ENCODE data around the gene TM9SF3. TPM values are rescaled to one million over a fixed set of nuclear protein-coding genes. Genes with fewer than 3 reads are reported as not detected.

TM9SF3 gene
- total RNA-seq, 2 donors from 2014 or later: 73.7 to 75.2 TPM

DNA sequence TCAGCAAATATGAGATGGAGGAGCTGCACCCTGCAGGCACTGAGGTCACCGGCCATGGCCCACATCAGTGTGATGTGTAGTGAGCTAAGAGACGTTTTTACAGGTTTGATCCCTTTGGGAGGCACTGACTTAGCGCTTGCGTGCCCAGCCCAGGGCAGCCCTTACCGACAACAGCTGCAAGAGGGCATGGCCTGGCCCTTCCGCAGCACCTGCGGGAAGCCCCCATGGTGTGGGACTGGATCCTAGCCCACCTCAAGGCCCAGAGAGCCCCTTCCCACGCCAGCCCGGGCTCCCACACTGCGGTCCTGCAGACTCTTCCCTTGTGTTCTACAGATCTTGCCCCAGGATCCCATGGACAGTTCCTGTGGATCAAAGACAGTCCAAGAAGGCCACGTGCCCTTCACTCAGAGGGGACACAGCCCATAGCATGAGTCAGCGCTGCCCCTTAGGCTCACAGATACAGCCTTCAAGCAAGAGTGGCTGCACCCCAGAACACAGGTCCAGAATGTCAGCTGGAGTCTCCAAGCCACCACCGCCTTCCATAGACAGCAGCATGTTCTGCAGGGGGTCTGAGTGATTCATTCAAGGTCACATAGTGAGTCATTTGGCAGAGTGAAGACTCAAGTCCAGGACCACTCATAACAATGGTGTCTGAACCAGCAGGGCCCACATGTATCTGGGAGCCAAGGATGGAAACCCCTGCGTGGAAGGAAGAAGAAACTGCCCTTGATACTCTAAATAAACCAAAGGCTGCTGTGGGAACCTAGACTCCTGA lies 98.5 kb downstream of the TM9SF3 start:
- WGBS, 2 donors: 83 to 84% methylated on average over 6 to 14 of the region's 14 CpGs
- no peak for TF ChIP-seq POLR2A (IDR thresholded peaks at IDR 0.05)
- TF ChIP-seq, protein P1, sequence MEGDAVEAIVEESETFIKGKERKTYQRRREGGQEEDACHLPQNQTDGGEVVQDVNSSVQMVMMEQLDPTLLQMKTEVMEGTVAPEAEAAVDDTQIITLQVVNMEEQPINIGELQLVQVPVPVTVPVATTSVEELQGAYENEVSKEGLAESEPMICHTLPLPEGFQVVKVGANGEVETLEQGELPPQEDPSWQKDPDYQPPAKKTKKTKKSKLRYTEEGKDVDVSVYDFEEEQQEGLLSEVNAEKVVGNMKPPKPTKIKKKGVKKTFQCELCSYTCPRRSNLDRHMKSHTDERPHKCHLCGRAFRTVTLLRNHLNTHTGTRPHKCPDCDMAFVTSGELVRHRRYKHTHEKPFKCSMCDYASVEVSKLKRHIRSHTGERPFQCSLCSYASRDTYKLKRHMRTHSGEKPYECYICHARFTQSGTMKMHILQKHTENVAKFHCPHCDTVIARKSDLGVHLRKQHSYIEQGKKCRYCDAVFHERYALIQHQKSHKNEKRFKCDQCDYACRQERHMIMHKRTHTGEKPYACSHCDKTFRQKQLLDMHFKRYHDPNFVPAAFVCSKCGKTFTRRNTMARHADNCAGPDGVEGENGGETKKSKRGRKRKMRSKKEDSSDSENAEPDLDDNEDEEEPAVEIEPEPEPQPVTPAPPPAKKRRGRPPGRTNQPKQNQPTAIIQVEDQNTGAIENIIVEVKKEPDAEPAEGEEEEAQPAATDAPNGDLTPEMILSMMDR (IDR thresholded peaks at IDR 0.05): no peak
- Histone ChIP-seq H3K4me1 (no peaks in the 10 kb centered on the region), H3K4me3 (no peak overlapping the region), H3K27ac (no peak overlapping the region), H3K27me3 (no peaks in the 10 kb centered on the region), H3K36me3 (replicated peaks in 1 of 2; ENCODE audit: insufficient read depth in 1 of 2, low read depth in 2 of 2) (no peaks in the 10 kb centered on the region), H3K9me3 (no peaks in the 10 kb centered on the region)
- DNase-seq (no peak), ATAC-seq (no peak)
- intact Hi-C loops (cut with DNase I): no loop called here

DNA sequence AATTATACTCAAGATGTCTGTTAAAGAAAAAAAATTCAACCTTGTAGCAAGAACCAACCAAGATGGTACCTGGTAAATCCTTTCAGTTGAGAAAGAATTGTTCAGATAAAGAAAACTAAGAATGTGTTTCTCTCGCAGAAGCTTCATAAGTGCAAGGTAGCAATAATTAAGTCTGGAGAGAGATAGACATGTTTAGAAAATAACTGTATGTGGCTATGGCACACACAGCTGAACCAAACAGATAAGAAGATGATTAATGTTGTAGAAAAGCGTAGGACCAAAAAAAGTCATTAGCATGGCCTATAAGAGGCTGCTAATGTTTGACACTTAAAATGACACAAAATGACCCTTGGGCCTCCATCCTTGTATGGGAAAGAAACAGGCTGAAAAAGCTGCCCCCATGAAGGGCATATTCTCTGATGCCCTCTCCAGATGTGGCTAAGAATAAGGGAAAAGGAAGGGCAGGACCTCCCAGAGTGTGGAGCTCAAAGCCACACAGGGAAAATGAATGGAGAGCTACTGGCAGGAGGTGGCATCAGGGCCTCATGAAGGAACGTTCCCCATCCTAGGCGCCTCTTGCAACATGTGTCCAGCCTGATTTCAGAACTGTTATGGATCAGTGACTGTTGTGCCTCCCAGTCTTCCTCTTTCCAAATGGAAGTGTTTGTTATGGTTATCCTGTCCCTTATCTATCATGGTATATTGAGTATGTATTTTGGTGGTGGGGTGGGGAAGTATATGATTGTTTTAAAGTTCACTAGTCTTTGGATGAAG lies 103.8 kb downstream of the TM9SF3 start:
- intact Hi-C loops (cut with DNase I): no loop called here
- H3K4me3 ChIP-seq: no peak overlapping the region
- WGBS, 2 donors: 67 to 72% methylated on average over 4 of the region's 4 CpGs
- no peaks in the 10 kb centered on the region for H3K4me1 ChIP-seq
- H3K27ac ChIP-seq: no peak overlapping the region
- ATAC-seq (no peak), DNase-seq (no peak)
- no peak for TF ChIP-seq POLR2A (IDR thresholded peaks at IDR 0.05)
- TF ChIP-seq, protein P1 (IDR thresholded peaks at IDR 0.05): no peak
- H3K27me3 ChIP-seq: no peaks in the 10 kb centered on the region
- no peaks in the 10 kb centered on the region for H3K9me3 ChIP-seq
- H3K36me3 ChIP-seq (replicated peaks in 1 of 2; ENCODE audit: insufficient read depth in 1 of 2, low read depth in 2 of 2): no peaks in the 10 kb centered on the region

DNA sequence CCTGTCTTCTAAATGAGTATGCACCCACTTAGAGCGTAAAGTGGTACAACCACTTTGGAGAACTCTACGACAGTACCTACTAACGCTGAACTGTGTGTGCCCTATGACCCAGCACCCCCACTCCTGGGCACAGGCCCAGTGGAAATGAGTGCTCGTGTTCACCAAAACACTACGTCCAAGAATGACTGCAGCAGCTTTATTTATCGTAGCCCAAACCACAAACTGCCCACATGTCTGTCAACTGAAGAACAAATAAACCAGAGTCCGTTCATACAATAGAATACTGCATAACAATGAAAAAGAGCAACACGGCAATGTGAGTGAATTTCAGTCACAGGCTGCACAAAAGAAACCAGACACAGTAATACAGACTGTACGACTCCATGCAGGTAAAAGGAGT lies 108.5 kb downstream of the TM9SF3 start:
- H3K36me3 ChIP-seq (replicated peaks in 1 of 2; ENCODE audit: insufficient read depth in 1 of 2, low read depth in 2 of 2): no peaks in the 10 kb centered on the region
- WGBS, 2 donors: 70 to 71% methylated on average over 6 to 9 of the region's 9 CpGs
- H3K27ac ChIP-seq: no peak overlapping the region
- no peak for DNase-seq
- H3K4me3 ChIP-seq: no peak overlapping the region
- intact Hi-C loops (cut with DNase I): no loop called here
- no peak for ATAC-seq
- H3K4me1 ChIP-seq: no peaks in the 10 kb centered on the region
- TF ChIP-seq, protein P1 (IDR thresholded peaks at IDR 0.05): no peak
- no peak for TF ChIP-seq POLR2A (IDR thresholded peaks at IDR 0.05)
- no peaks in the 10 kb centered on the region for H3K27me3 ChIP-seq
- no peaks in the 10 kb centered on the region for H3K9me3 ChIP-seq

DNA sequence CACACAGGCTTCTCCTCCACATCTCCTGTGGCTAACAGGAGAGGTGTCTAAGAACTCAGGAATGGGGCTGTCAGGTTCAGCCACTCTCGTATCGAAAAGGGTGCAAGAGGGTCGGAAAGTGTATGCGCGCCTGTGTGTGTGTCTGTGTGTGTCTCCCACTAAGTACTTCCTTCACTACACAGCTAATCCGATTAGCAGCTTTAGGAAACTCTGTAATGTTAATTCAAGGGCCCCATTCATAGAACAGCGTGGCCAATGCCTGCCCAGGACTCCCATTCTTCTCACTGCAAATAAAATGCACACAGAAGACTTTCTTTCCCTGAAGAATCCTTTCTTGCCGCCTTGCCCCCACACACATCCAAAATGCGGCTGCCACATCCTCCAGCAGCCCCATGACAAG lies 112.9 kb downstream of the TM9SF3 start:
- H3K4me3 ChIP-seq: no peak overlapping the region
- 81 to 87% methylated on average over 9 of the region's 9 CpGs for WGBS, 2 donors
- DNase-seq (no peak), ATAC-seq (no peak)
- H3K9me3 ChIP-seq: no peaks in the 10 kb centered on the region
- H3K36me3 ChIP-seq (replicated peaks in 1 of 2; ENCODE audit: insufficient read depth in 1 of 2, low read depth in 2 of 2): no peaks in the 10 kb centered on the region
- no peaks in the 10 kb centered on the region for H3K27me3 ChIP-seq
- intact Hi-C loops (cut with DNase I): no loop called here
- no peak overlapping the region for H3K27ac ChIP-seq
- TF ChIP-seq POLR2A (IDR thresholded peaks at IDR 0.05): no peak
- TF ChIP-seq, protein P1 (IDR thresholded peaks at IDR 0.05): no peak
- H3K4me1 ChIP-seq: no peaks in the 10 kb centered on the region

All from body of pancreas (tissue), 4 donors.